Naive thymus-derived CD4-positive, alpha-beta T cell (primary cell): ENCODE measurements around the gene ZNF652. TPM values are rescaled to one million over a fixed set of nuclear protein-coding genes. Genes with fewer than 3 reads are reported as not detected.

ENCODE experiments used
- ATAC-seq: fragments of 150-1000 bp; cut with Tn5 transposase; 2 replicates; pipeline ENCODE4 v1.10.0; 2021; ENCODE audit warnings: mild to moderate bottlenecking, moderate library complexity
- CTCF ChIA-PET: fragments of 350-600 bp; sonication (Branson Sonifier 250); formaldehyde crosslinking; loops from one replicate; lab custom pipeline; 2021; ENCODE audit warnings: antibody characterized with exemption; lab: Charles Lee
- POLR2A ChIA-PET: fragments of 350-600 bp; sonication (Branson Sonifier 250); formaldehyde crosslinking; loops from one replicate; lab custom pipeline; 2021; ENCODE audit warnings: antibody characterized with exemption, inconsistent platforms; lab: Charles Lee
- DNase-seq, 9 donors: peaks; one replicate each; pipeline versions ENCODE4 v3.0.0 to v3.0.0-alpha.2; 2020 to 2022; ENCODE audit warnings: mixed read lengths in 1 of 9
- H3K27ac ChIP-seq: one replicate; pipeline ENCODE4 v1.7.0; 2013; ENCODE audit warnings: mild to moderate bottlenecking, low read depth, low read length, moderate library complexity
- H3K27me3 ChIP-seq, 2 donors: one replicate each; pipeline ENCODE4 v1.7.0; 2013; ENCODE audit warnings: low read length in 2 of 2, mild to moderate bottlenecking in 2 of 2, moderate library complexity in 2 of 2; ENCODE audit not compliant: control insufficient read depth in 2 of 2, insufficient read depth in 2 of 2
- H3K36me3 ChIP-seq, 3 experiments: 1 replicate in 2 of 3; 2 replicates in 1 of 3; pipeline ENCODE4 v1.7.0; 2013; ENCODE audit warnings: low read length in 3 of 3, mild to moderate bottlenecking in 3 of 3, moderate library complexity in 1 of 3; ENCODE audit not compliant: insufficient read depth in 3 of 3, control insufficient read depth in 2 of 3
- H3K4me1 ChIP-seq, 2 donors: one replicate each; pipeline ENCODE4 v1.7.0; 2013; ENCODE audit warnings: low read length in 2 of 2, mild to moderate bottlenecking in 2 of 2, moderate library complexity in 1 of 2; ENCODE audit not compliant: control insufficient read depth in 2 of 2, insufficient read depth in 2 of 2
- H3K4me3 ChIP-seq: 2 replicates; pipeline ENCODE4 v1.7.0; 2013; ENCODE audit warnings: mild to moderate bottlenecking, low read length
- H3K9me3 ChIP-seq, 3 experiments: 1 replicate in 2 of 3; 2 replicates in 1 of 3; pipeline ENCODE4 v1.7.0; 2013; ENCODE audit warnings: low read length in 3 of 3; ENCODE audit not compliant: control insufficient read depth in 2 of 3
- H3K27ac Mint-ChIP-seq, 9 donors: one replicate each; pipeline ENCODE4 v1.8.0; 2020 to 2022; ENCODE audit warnings: mixed read lengths in 9 of 9, mild to moderate bottlenecking in 8 of 9, moderate library complexity in 5 of 9, inconsistent platforms in 2 of 9
- H3K27me3 Mint-ChIP-seq, 5 donors: one replicate each; pipeline ENCODE4 v1.8.0; 2021 to 2022; ENCODE audit warnings: mixed read lengths in 5 of 5, mild to moderate bottlenecking in 1 of 5
- H3K36me3 Mint-ChIP-seq, 5 donors: one replicate each; pipeline ENCODE4 v1.8.0; 2020 to 2022; ENCODE audit warnings: mixed read lengths in 5 of 5, mild to moderate bottlenecking in 3 of 5, inconsistent platforms in 1 of 5
- H3K4me1 Mint-ChIP-seq, 7 donors: one replicate each; pipeline ENCODE4 v1.8.0; 2020 to 2022; ENCODE audit warnings: mixed read lengths in 7 of 7, mild to moderate bottlenecking in 3 of 7, inconsistent platforms in 1 of 7
- H3K4me3 Mint-ChIP-seq, 10 donors: one replicate each; pipeline ENCODE4 v1.8.0; 2020 to 2022; ENCODE audit warnings: mild to moderate bottlenecking in 10 of 10, mixed read lengths in 10 of 10, moderate library complexity in 6 of 10, inconsistent platforms in 2 of 10
- H3K9me3 Mint-ChIP-seq, 11 donors: one replicate each; pipeline ENCODE4 v1.8.0; 2020 to 2022; ENCODE audit warnings: mixed read lengths in 11 of 11, mild to moderate bottlenecking in 4 of 11, inconsistent platforms in 1 of 11, moderate library complexity in 1 of 11
- intact Hi-C, 2 donors: fragments of 100-400 bp; cut with micrococcal nuclease; formaldehyde crosslinking; loops; one replicate each; pipeline ENCODE4 v1.15.1; 2023
- polyA plus RNA-seq, 2 donors: library from polyadenylated mRNA; unstranded; fragments of 300-500 nt; fragmentation: Illumina TruSeq; gene quantifications; one replicate each; pipeline ENCODE4 v1.2.3, GENCODE V29; 2021
- total RNA-seq, 6 experiments: library from RNA in 5 of 6; stranded (reverse) in 5 of 6; gene quantifications; 1 replicate in 5 of 6; 2 replicates in 1 of 6; pipeline ENCODE4 v1.2.3 and lab custom pipeline; 2021 to 2026

Gene ZNF652
- total and polyA plus RNA-seq, 7 experiments from 2014 or later, result 19.3 to 64.4 (median 46.1) TPM

DNA sequence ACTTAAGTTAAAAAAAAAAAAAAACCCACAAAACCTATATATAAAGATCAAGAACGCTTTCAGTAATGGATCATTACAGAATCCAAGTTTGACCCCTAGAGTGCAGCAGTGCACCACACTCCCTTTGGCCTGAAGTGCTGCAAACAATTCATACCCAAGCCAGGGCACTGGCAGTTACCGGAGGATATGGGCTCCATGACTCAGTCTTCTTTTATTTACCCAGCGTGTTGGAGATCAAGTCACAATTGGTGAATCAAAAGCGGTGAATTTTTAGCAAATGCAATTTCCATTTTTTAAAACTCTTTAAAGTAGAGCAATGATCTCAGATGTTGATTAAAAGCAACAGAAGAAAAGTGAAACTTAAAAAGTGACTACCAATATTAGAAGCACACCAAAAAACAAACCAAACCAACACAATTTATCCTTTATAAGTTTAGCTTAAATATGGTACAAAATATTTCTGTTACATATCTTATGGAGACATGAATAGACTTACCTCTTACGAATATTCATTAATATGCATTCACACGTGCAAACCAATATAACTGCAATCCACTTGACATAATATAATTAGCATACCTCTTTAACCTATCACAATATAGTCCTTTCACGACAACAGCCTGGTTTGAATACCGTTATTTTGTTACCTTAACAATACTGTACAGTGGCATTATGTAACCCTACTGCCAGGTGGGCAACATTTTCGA is 46.3 kb downstream of the ZNF652 start:
- intact Hi-C loops, result loop anchor here (1.0 to 10.0 kb wide), 7 partner anchors 27 to 241 kb away; no protein-coding TSS in a partner anchor
- ChIA-PET POLR2A (interaction anchor here (1.2 to 4.1 kb wide), 6 partner anchors 25 to 78 kb away, joined by 3 to 39 read pairs (median 4); no protein-coding TSS in a partner anchor), CTCF (interaction anchor here (0.5 to 3.7 kb wide), 22 partner anchors 14 to 904 kb away, joined by 3 to 69 read pairs (median 6); partner anchors contain the start of gene PHB1)
- Histone ChIP-seq H3K36me3 (peaks cover 6 to 18% (median 7%) of the 10 kb centered on the region in 3 experiments), H3K27me3 (no peaks in the 10 kb centered on the region), H3K4me1 (no peaks in the 10 kb centered on the region), H3K27ac (no peak overlapping the region), H3K4me3 (no peak overlapping the region), H3K9me3 (no peaks in the 10 kb centered on the region)
- no peaks in the 10 kb centered on the region for H3K9me3 Mint-ChIP-seq
- H3K27me3 Mint-ChIP-seq, result no peaks in the 10 kb centered on the region
- ATAC-seq (peak; percentile 99), DNase-seq (peak; percentile 41 to 83 (median 75))
- peaks cover 16 to 40% (median 36%) of the 10 kb centered on the region in 7 donors for H3K4me1 Mint-ChIP-seq
- H3K4me3 Mint-ChIP-seq, result peak overlapping the region; percentile 3 to 86 (median 78)
- H3K36me3 Mint-ChIP-seq, result peaks cover 3 to 14% (median 6%) of the 10 kb centered on the region in 5 donors
- H3K27ac Mint-ChIP-seq, result peak overlapping the region; percentile 44 to 94 (median 70)

DNA sequence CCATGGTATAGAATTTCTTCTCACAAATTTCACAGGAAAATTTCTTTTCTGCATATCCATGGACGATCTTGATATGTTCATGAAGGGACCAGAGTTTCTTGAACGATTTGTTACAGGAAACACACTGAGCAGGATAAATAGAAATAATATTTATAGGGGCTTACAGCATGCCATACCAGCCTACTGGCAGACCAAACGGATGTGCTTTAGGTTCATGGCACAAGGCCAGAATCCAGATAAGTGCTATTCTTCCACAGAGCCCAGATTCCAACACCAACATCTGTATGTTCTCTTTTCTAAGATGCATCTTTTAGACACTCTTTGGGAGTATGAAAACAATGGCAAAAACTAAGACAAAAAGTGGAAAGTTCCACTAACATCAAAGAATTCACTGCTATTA is 49.3 kb downstream of the ZNF652 start:
- H3K9me3 Mint-ChIP-seq, result no peaks in the 10 kb centered on the region
- H3K4me3 Mint-ChIP-seq, result no peak overlapping the region
- no peaks in the 10 kb centered on the region for H3K27me3 ChIP-seq
- H3K36me3 Mint-ChIP-seq, result peaks cover 5 to 19% (median 14%) of the 10 kb centered on the region in 5 donors
- no peak overlapping the region for H3K27ac Mint-ChIP-seq
- H3K4me1 Mint-ChIP-seq, result peaks cover 14 to 25% (median 24%) of the 10 kb centered on the region in 7 donors
- POLR2A ChIA-PET, result interaction anchor here (0.6 to 1.5 kb wide), 2 partner anchors 65 to 77 kb away, joined by 4 to 6 read pairs; no protein-coding TSS in a partner anchor
- H3K4me1 ChIP-seq, result no peaks in the 10 kb centered on the region
- CTCF ChIA-PET, result interaction anchor here (1.4 kb wide), 2 partner anchors 54 to 87 kb away, joined by 3 to 5 read pairs; no protein-coding TSS in a partner anchor
- intact Hi-C loops, result loop anchor here in 1 of 2 donors (10.0 kb wide), 1 partner anchor 242 kb away; no protein-coding TSS in a partner anchor
- no peak overlapping the region for H3K4me3 ChIP-seq
- no peaks in the 10 kb centered on the region for H3K27me3 Mint-ChIP-seq
- ATAC-seq (no peak), DNase-seq (no peak)
- H3K9me3 ChIP-seq, result no peaks in the 10 kb centered on the region
- H3K36me3 ChIP-seq, result peaks cover 6 to 24% (median 7%) of the 10 kb centered on the region in 3 experiments
- no peak overlapping the region for H3K27ac ChIP-seq

DNA sequence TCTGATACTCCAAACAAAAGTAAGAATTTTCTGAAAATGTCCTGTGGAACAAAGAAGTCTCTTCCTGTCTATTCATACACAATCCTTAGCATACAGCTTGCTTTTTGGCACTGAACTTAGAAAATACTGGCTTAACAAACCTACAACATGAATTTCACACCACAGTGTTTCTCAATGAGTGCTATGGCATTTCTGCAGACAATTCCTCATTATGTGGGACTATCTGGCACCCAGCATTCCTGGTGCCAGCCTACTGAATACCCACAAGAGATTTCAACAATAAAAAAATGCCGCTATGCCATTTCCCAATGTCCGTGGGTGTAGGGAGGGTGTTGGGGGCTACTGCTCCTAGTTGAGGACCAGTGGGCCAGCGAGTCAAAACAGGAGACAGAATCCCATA is 62.1 kb downstream of the ZNF652 start:
- H3K27me3 Mint-ChIP-seq, result no peaks in the 10 kb centered on the region
- Histone ChIP-seq H3K4me1 (no peaks in the 10 kb centered on the region), H3K27ac (no peak overlapping the region), H3K9me3 (no peaks in the 10 kb centered on the region), H3K36me3 (peaks cover 0 to 20% (median 0%) of the 10 kb centered on the region in 3 experiments), H3K4me3 (no peak overlapping the region), H3K27me3 (no peaks in the 10 kb centered on the region)
- no peaks in the 10 kb centered on the region for H3K9me3 Mint-ChIP-seq
- H3K4me1 Mint-ChIP-seq, result no peaks in the 10 kb centered on the region
- ChIA-PET CTCF (interaction anchor here (0.8 kb wide), 1 partner anchor 69 kb away, joined by 3 read pairs; no protein-coding TSS in a partner anchor), POLR2A (no interaction called here)
- intact Hi-C loops, result no loop called here
- no peak overlapping the region for H3K4me3 Mint-ChIP-seq
- ATAC-seq (no peak), DNase-seq (no peak)
- peaks cover 0 to 28% (median 12%) of the 10 kb centered on the region in 5 donors for H3K36me3 Mint-ChIP-seq
- peak overlapping the region in 1 of 9 donors; percentile 85 for H3K27ac Mint-ChIP-seq

DNA sequence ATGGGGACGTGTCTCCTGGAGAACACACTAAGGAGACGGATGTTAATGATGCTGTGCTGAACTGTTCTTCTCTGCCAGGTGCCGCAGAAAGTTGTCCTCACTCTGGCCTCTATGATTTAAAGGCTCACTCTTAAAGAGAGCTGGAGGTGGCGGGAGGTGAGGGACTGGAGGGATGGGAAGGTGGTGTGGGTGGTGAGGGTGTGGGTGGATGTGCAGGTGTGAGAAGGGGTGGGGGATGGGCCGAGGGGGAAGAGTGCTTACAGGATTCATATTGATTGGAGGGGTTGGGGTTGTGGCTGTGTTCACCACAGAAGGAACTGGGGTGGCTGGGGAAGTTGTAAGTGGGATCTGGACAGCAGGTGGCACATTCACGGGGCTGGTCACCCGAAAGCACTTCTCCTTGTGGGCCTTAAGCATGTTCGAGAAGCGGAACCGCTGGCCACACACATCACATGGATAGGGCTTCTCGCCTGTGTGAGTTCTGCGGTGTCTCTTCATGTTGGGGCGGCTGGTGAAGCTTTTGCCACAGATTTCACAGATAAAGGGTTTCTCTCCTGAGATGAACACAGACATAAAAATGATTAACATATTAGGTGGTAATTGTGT is 63.6 kb downstream of the ZNF652 start:
- Histone ChIP-seq H3K4me1 (no peaks in the 10 kb centered on the region), H3K4me3 (no peak overlapping the region), H3K27me3 (no peaks in the 10 kb centered on the region), H3K9me3 (no peaks in the 10 kb centered on the region), H3K36me3 (peaks cover 0 to 20% (median 0%) of the 10 kb centered on the region in 3 experiments), H3K27ac (no peak overlapping the region)
- H3K9me3 Mint-ChIP-seq, result no peaks in the 10 kb centered on the region
- intact Hi-C loops, result no loop called here
- H3K4me1 Mint-ChIP-seq, result no peaks in the 10 kb centered on the region
- H3K27me3 Mint-ChIP-seq, result no peaks in the 10 kb centered on the region
- H3K27ac Mint-ChIP-seq, result peak overlapping the region in 2 of 9 donors; percentile 14 to 19
- POLR2A ChIA-PET, result no interaction called here
- DNase-seq (no peak), ATAC-seq (no peak)
- H3K4me3 Mint-ChIP-seq, result no peak overlapping the region
- H3K36me3 Mint-ChIP-seq, result peaks cover 0 to 18% (median 6%) of the 10 kb centered on the region in 5 donors
- CTCF ChIA-PET, result interaction anchor here (0.7 to 2.7 kb wide), 2 partner anchors 71 to 126 kb away, joined by 4 to 7 read pairs; no protein-coding TSS in a partner anchor

DNA sequence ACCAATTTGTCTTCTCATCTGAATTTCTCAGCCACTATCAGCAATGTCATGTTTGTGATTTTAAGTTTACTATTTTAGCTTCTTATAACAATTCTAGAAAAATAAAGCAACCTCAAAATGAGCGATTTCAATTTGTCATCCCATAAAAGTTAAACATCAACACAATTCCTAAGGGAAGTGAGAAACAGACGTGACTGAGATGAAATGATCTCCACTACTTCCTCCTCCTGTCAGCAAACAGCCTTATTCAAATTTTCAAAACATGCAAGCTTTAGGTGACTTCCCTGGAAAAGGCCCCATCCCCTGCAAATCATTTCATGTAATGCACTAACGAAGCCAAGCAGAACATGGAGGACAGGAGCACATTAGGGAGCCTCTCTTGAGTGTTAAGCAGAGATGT is 64.9 kb downstream of the ZNF652 start:
- no peaks in the 10 kb centered on the region for H3K9me3 ChIP-seq
- no peaks in the 10 kb centered on the region for H3K4me1 Mint-ChIP-seq
- CTCF ChIA-PET, result interaction anchor here (1.5 to 2.7 kb wide), 2 partner anchors 69 to 117 kb away, joined by 4 to 7 read pairs; no protein-coding TSS in a partner anchor
- ATAC-seq (no peak), DNase-seq (no peak)
- peaks cover 0 to 20% (median 0%) of the 10 kb centered on the region in 3 experiments for H3K36me3 ChIP-seq
- H3K27me3 Mint-ChIP-seq, result no peaks in the 10 kb centered on the region
- H3K9me3 Mint-ChIP-seq, result no peaks in the 10 kb centered on the region
- POLR2A ChIA-PET, result interaction anchor here (0.7 to 1.1 kb wide), 3 partner anchors 45 to 118 kb away, joined by 3 to 5 read pairs (median 3); partner anchors contain the start of gene PHB1
- H3K4me1 ChIP-seq, result no peaks in the 10 kb centered on the region
- no peak overlapping the region for H3K27ac ChIP-seq
- peaks cover 0 to 21% (median 5%) of the 10 kb centered on the region in 5 donors for H3K36me3 Mint-ChIP-seq
- no peak overlapping the region for H3K4me3 ChIP-seq
- H3K4me3 Mint-ChIP-seq, result no peak overlapping the region
- intact Hi-C loops, result no loop called here
- H3K27ac Mint-ChIP-seq, result no peak overlapping the region
- no peaks in the 10 kb centered on the region for H3K27me3 ChIP-seq

DNA sequence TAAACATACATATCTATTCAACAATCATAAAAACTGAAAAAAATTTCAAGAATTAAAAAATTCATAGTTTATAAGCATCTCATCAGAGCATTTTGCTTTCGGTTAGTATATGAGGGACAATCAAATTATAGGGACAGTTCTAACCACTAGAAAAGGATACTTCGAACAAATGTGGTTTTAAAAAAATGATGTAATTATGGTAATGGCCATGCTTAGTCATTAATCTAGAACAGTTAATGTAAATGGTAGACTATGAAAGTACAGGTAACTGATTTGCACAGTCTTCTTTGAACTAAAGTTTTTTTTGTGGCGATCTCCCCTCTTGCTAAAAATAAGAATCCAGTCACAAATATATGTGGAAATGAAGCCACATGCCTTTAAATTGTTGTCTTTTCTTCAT is 67.9 kb downstream of the ZNF652 start:
- intact Hi-C loops, result no loop called here
- Histone ChIP-seq H3K27me3 (no peaks in the 10 kb centered on the region), H3K4me1 (no peaks in the 10 kb centered on the region), H3K36me3 (peaks cover 0 to 12% (median 0%) of the 10 kb centered on the region in 3 experiments), H3K27ac (no peak overlapping the region), H3K4me3 (no peak overlapping the region), H3K9me3 (no peaks in the 10 kb centered on the region)
- ChIA-PET POLR2A (interaction anchor here (0.7 kb wide), 1 partner anchor 743 kb away, joined by 3 read pairs; no protein-coding TSS in a partner anchor), CTCF (interaction anchor here (0.6 to 0.8 kb wide), 2 partner anchors 71 to 115 kb away, joined by 3 to 6 read pairs; no protein-coding TSS in a partner anchor)
- Mint-ChIP-seq H3K4me3 (no peak overlapping the region), H3K27me3 (no peaks in the 10 kb centered on the region), H3K36me3 (peaks cover 0 to 17% (median 0%) of the 10 kb centered on the region in 5 donors), H3K4me1 (no peaks in the 10 kb centered on the region), H3K9me3 (no peaks in the 10 kb centered on the region), H3K27ac (peak overlapping the region in 3 of 9 donors; percentile 7 to 32 (median 12))
- DNase-seq, result no peak
- ATAC-seq, result no peak
